ENCODE data around the gene ADRB1.

The ADRB1 gene

DNA sequence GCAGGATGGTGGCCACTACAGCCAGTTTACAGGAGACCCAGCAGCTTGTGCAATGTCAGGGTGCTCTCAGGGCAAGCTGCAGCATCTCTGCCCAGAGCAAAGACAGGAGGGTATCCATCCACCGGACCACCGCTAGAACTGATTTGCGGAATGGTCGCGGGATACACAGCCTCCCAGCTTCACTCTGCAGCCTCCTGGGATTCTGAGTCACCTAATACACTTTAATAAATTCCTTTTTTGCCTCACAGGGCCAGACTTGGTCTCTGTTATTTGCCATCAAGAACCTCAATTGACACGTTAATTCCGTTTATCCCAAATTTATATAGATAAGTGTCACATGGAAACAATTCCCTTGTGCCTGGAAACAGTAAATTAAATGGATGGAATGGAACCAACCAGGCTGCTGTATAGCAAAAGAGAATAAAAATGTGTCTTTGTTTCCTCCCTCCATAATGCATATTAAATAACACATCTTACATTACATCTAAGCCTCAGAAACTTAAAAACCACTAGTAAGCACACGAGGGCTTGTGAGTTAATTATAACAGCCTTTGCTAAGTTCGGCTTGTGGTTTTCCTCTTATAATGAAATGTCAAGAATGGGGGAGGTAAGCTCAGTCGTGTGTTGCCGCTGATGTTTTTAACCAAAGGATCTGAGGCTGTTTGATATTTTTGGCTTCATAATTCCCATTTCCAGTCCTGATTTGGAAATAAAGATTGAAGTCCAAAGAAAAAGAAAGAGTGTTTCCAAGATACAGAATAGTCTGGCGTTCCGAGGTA lies 52.1 kb downstream of the ADRB1 start:
- no peak for DNase-seq
